Right atrium auricular region (tissue), 2 donors: ENCODE results near the gene FBXW10. TPM values are rescaled to one million over a fixed set of nuclear protein-coding genes. Genes with fewer than 3 reads are reported as not detected.
A peak's percentile ranks its signal among the peaks of the same experiment; 100 is the strongest.
"Not testable (repeated sequence)": the region's sequence is repeated elsewhere in the genome, so short reads cannot be mapped to it uniquely, and the experiment has no call there.

ENCODE experiments used
- DNase-seq: peaks from one replicate; pipeline ENCODE4 v3.0.0-alpha.2; 2019; ENCODE audit warnings: low spot score
- H3K27ac ChIP-seq, 2 donors: fragments of 200-600 bp; sonication (generic); 1 replicate in 1 of 2; 2 replicates in 1 of 2; pipeline ENCODE4 v1.5.1; 2016 to 2019
- H3K27me3 ChIP-seq, 2 donors: fragments of 200-600 bp; sonication (generic); one replicate each; pipeline versions ENCODE4 v1.5.1 to v1.6.0; 2017 to 2019
- H3K36me3 ChIP-seq: fragments of 200-600 bp; sonication (generic); one replicate; pipeline ENCODE4 v1.5.1; 2016
- H3K4me1 ChIP-seq, 2 donors: fragments of 200-600 bp; sonication (generic); one replicate each; pipeline versions ENCODE4 v1.5.1 to v1.6.0; 2017 to 2019
- H3K4me3 ChIP-seq, 2 donors: fragments of 200-600 bp; sonication (generic); 1 replicate in 1 of 2; 2 replicates in 1 of 2; pipeline ENCODE4 v1.5.1; 2017 to 2019; ENCODE audit warnings: mild to moderate bottlenecking in 1 of 2, moderate library complexity in 1 of 2
- H3K9me3 ChIP-seq, 2 donors: fragments of 200-600 bp; sonication (generic); one replicate each; pipeline ENCODE4 v1.5.1; 2019
- CTCF ChIP-seq, 2 donors: fragments of 200-600 bp; sonication (generic); IDR thresholded peaks; one replicate each; pipeline ENCODE4 v1.5.1; 2019; ENCODE audit warnings: antibody characterized with exemption in 2 of 2
- total RNA-seq, 2 donors: library from RNA; depleted of rRNA; stranded (reverse); fragments of >200 nt; gene quantifications; one replicate each; pipeline ENCODE4 v1.1.0, GENCODE V29; 2016

FBXW10 gene
- total RNA-seq: not detected

GRCh38 chr17:18743699-18744421, at the start of gene FBXW10:
Gene FBXW10 (plus strand): TSS chr17:18744054. CDS start chr17:18744245, 191 bp downstream.
- H3K36me3 ChIP-seq, H3K9me3 ChIP-seq, H3K27me3 ChIP-seq, DNase-seq, H3K4me1 ChIP-seq, H3K4me3 ChIP-seq, H3K27ac ChIP-seq: not testable (repeated sequence)

DNA sequence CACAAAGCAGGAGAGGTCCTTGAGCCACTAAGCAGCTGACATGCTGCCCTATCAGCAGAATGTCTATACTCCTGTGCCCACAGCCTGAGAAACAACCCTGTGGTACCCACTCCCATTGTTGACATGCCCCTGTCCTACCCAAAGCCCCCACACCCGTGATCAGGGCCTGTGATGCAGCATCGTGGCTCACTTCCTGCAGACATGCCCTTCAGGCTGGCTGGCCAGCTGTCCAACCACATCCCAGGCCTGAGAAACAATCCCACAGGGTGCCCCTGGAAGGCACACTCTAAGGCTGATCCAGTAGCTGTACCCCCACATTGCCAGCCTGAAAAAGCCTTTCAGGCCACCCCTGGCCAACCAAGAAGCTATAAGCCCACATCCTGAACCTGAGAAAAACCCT, 48.7 kb upstream of the FBXW10 start:
- not testable (repeated sequence) for H3K4me3 ChIP-seq, DNase-seq, H3K27me3 ChIP-seq, H3K4me1 ChIP-seq, H3K36me3 ChIP-seq, H3K9me3 ChIP-seq, H3K27ac ChIP-seq

DNA sequence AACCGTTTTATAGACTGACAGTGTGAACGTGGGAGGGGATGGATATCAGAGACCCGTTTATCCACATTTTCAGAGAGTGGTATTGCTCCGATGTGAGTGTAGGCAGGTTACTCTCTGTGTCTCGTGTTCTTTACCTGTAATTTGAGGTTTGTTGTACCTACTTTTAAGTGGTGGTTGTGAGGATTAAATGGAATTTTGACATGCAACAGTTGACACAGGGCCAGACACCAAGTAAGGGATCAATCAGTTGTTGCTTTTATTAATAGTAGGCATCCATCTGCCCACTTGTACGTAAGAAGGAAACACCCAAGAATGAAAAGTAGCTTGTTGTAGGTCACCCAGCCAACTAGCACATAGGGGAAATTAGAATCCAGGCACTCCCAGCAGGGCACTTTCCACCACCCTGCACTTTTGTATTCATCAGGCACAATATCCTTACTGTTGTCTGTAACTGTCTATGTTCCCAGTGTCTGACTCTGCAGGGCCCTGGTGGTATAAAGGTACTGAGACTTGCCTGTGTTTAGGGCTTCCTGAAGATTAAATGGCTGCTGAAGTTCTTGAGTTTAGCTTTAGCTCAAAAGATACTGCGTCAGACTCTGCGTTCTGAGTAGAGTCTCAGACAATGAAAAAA, 45.3 kb upstream of the FBXW10 start:
- DNase-seq, H3K27me3 ChIP-seq, H3K36me3 ChIP-seq, H3K9me3 ChIP-seq, H3K4me1 ChIP-seq: not testable (repeated sequence)
- Histone ChIP-seq H3K4me3 (peak overlapping the region; percentile 42 to 55), H3K27ac (peak overlapping the region; percentile 50 to 53)

DNA sequence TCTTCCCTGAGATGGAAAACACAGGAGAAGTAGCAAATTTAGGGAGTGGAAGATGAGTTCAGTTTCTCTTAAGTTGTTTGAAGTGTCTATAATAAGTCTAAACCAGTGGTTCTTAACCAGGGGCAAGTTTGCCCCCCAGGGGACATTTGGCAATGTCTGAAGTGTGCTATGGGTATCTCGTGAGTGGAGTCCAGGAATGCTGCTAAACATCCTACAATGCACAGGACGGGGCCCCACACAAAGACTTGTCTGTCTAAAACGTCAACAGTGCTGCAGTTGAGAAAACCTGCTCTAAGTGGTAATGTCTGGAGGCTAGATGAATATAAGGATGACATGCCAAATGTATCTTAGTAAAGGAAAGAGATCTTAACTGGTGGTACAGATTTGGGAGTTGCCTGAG, 37.9 kb upstream of the FBXW10 start:
- H3K36me3 ChIP-seq, H3K4me3 ChIP-seq, DNase-seq, H3K9me3 ChIP-seq, H3K4me1 ChIP-seq, H3K27ac ChIP-seq, H3K27me3 ChIP-seq: not testable (repeated sequence)

DNA sequence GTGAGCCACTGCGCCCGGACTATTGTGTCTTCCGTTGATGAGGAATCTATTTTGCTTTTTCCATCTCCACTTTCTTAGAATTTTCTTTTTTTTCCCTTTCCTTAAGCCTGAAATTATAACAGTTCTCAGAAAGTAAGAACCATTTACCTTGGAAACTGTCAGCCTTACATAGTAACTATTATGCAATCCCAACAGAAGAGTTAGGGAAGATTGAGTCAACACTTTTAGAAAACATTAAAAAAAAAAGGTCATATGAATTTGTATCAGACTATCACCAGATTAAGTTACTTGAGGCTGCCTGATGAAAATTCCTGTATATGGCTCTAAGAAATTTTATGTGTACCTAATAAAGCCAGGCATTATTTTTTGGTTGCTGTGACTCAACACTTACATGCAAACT, 35.6 kb upstream of the FBXW10 start:
- not testable (repeated sequence) for DNase-seq, H3K27ac ChIP-seq, H3K4me3 ChIP-seq, H3K9me3 ChIP-seq, H3K27me3 ChIP-seq, H3K4me1 ChIP-seq, H3K36me3 ChIP-seq

DNA sequence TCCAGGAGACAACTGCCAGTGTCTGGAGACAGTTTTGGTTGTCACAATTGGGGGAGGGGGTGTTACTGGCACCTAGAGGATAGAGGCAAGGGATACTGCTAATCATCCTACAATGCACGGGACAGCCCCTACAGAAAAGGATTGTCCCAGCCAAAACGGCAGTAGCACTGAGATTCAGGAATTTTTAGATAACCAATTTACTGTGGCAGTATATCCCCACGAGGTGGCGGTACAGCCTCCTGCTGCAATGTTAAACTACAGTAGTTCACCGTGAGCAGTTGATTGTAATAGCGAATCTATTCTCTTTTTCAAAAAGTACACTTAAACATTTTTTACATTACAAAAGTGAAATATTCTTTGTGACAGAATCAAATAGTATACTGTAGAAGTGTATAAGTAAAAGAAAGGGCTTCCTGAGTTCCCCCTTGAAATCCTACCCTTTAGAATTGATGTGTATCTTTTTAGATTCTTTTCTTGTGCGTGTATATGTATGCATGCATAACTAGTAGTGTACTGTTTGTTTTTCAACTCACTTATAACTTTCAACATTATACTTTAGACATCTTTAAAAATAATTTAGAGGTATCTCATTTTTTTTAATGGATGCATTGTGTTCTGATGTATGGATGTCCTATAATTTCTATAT, 31.4 kb upstream of the FBXW10 start:
- not testable (repeated sequence) for H3K4me3 ChIP-seq, H3K27me3 ChIP-seq, H3K9me3 ChIP-seq, H3K36me3 ChIP-seq, H3K27ac ChIP-seq, H3K4me1 ChIP-seq
- peak; percentile 39 to 64 for TF ChIP-seq CTCF (IDR thresholded peaks at IDR 0.05)
- peak; percentile 75 for DNase-seq

DNA sequence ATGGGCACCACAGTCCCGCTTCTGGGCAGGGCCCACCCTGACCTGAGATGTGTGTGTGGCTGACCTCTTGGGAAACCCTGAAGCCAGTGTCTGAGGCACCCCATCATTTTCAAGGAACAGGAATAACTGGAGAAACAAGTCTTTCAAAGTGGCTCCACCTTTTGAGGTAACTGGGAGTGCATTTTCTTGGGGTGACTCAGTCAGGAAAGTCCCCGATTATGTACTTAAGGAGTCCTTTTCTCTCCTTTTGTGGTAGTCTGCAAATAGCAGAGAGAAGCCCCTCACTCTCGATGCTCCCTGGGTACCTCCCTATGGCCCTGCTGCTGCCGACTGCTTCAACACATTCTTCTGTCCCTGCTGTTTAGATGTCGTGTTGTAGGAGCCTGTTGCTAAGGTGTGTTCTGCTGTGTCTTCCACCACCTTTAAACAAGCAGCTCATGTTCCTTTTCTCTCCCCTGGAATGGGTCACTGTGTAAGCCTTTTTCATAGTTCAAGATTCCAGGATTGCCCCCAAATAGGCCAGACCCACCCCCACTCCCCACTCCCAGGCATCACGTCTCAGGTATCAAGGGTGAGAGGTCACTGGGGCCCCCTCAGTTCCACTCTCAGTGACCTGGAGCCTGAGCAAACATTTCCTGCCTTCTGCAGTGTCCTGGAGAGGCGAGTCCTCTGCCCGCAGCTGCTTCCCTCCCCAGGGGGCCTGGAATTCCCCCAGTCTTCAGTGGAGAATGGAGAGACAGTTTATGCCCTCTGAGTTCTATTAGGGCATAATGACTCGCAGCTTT, 25.0 kb upstream of the FBXW10 start:
- not testable (repeated sequence) for H3K9me3 ChIP-seq, DNase-seq, H3K4me1 ChIP-seq, H3K27me3 ChIP-seq, H3K4me3 ChIP-seq, H3K36me3 ChIP-seq, H3K27ac ChIP-seq

- DNase-seq, H3K27me3 ChIP-seq, H3K36me3 ChIP-seq, H3K27ac ChIP-seq, H3K4me1 ChIP-seq, H3K9me3 ChIP-seq, H3K4me3 ChIP-seq: not testable (repeated sequence)
Observed at GRCh38 chr17:18719428-18720110, 24.3 kb upstream of the FBXW10 start.

- not testable (repeated sequence) for H3K27me3 ChIP-seq, H3K36me3 ChIP-seq, H3K27ac ChIP-seq, H3K4me3 ChIP-seq, H3K4me1 ChIP-seq, DNase-seq, H3K9me3 ChIP-seq
Observed at GRCh38 chr17:18721775-18722547, 21.9 kb upstream of the FBXW10 start.

- not testable (repeated sequence) for H3K27ac ChIP-seq, H3K4me3 ChIP-seq
Observed at GRCh38 chr17:18722612-18723011, 21.2 kb upstream of the FBXW10 start.

GRCh38 chr17:18723509-18723908, 20.3 kb upstream of the FBXW10 start:
- not testable (repeated sequence) for DNase-seq, H3K27me3 ChIP-seq, H3K4me3 ChIP-seq, H3K27ac ChIP-seq, H3K9me3 ChIP-seq, H3K36me3 ChIP-seq, H3K4me1 ChIP-seq

More at GRCh38 chr17:18722612-18723011, 21.2 kb upstream of the FBXW10 start:
- not testable (repeated sequence) for DNase-seq, H3K9me3 ChIP-seq, H3K4me1 ChIP-seq, H3K36me3 ChIP-seq, H3K27me3 ChIP-seq

DNA sequence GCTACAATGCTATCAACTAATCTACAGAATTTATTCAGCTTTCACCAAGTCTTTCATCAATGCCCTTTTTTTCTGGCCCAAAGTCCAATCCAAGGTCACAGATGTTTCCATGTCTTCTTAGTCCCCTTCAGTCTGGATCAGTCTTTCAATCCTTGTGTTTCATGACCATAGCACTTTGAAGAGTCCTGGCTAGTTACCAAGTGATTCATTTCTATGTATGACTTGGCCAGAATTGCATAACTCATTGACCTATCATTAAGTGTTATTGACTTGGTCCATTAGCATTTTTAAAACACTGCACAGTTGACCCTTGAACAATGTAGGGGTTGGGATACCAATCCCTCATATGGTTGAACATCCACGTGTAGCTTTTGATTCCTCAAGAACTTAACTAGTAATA, 11.4 kb upstream of the FBXW10 start:
- not testable (repeated sequence) for H3K4me3 ChIP-seq, H3K27ac ChIP-seq, H3K27me3 ChIP-seq, H3K4me1 ChIP-seq, H3K36me3 ChIP-seq, DNase-seq, H3K9me3 ChIP-seq
